IMR-90 (cell line): ENCODE data around the gene SUGCT. TPM values are rescaled to one million over a fixed set of nuclear protein-coding genes. Genes with fewer than 3 reads are reported as not detected.

Experiments used
- ATAC-seq: fragments of 200-7000 bp; cut with Tn5 transposase; 2 replicates; pipeline ENCODE4 v1.9.1; 2020; ENCODE audit warnings: low read depth, mild to moderate bottlenecking, moderate library complexity
- BruUV-seq: library from RNA; stranded (reverse); fragments of 400-500 nt; replicated peaks from 2 replicates; lab custom pipeline; 2021; lab: Mats Ljungman, UMichigan
- CTCF ChIA-PET: fragments of 300-600 bp; formaldehyde crosslinking; extraction: SDS; loops from one replicate; lab custom pipeline; 2021; ENCODE audit warnings: antibody characterized with exemption; lab: Yijun Ruan, JAX
- POLR2A ChIA-PET: fragments of 300-600 bp; sonication (Branson Sonifier 250); formaldehyde crosslinking; loops from one replicate; lab custom pipeline; 2022; ENCODE audit warnings: antibody characterized with exemption; ENCODE audit not compliant: unreplicated experiment; lab: Charles Lee
- DNase-seq: peaks from one replicate; pipeline ENCODE4 v3.0.0; 2013
- H2AFZ ChIP-seq: replicated peaks from 2 replicates; pipeline ENCODE3; 2013; ENCODE audit warnings: low read length, mild to moderate bottlenecking; ENCODE audit not compliant: poor library complexity
- H2AK5ac ChIP-seq: 2 replicates; pipeline ENCODE4 v1.6.1; 2013; ENCODE audit warnings: low read depth, low read length, inconsistent platforms
- H2AK9ac ChIP-seq: replicated peaks from 2 replicates; pipeline ENCODE3; 2013; ENCODE audit warnings: mild to moderate bottlenecking, low read depth, low read length, moderate library complexity; ENCODE audit not compliant: poor library complexity
- H2BK120ac ChIP-seq: 2 replicates; pipeline ENCODE4 v1.6.1; 2013; ENCODE audit warnings: low read depth, low read length, inconsistent platforms
- H2BK15ac ChIP-seq: 3 replicates; pipeline ENCODE4 v1.6.1; 2013; ENCODE audit warnings: low read depth, low read length, inconsistent platforms
- H2BK20ac ChIP-seq: 2 replicates; pipeline ENCODE4 v1.6.1; 2013; ENCODE audit warnings: low read depth, mild to moderate bottlenecking, inconsistent platforms, low read length, moderate library complexity
- H2BK5ac ChIP-seq: 2 replicates; pipeline ENCODE4 v1.6.1; 2013; ENCODE audit warnings: mild to moderate bottlenecking, low read depth, low read length, inconsistent platforms; ENCODE audit not compliant: poor library complexity, severe bottlenecking
- H3K14ac ChIP-seq: replicated peaks from 2 replicates; pipeline ENCODE4 v1.6.1; 2013; ENCODE audit warnings: low read depth, low read length, inconsistent platforms
- H3K18ac ChIP-seq: 2 replicates; pipeline ENCODE4 v1.6.1; 2013; ENCODE audit warnings: low read depth, low read length, control low read depth
- H3K23ac ChIP-seq: 2 replicates; pipeline ENCODE4 v1.6.1; 2013; ENCODE audit warnings: low read depth, low read length, inconsistent platforms
- H3K27ac ChIP-seq: 2 replicates; pipeline ENCODE4 v1.5.1; 2013; ENCODE audit warnings: mild to moderate bottlenecking, control low read depth, low read length; ENCODE audit not compliant: insufficient read depth
- H3K27me3 ChIP-seq: 2 replicates; pipeline ENCODE4 v1.6.1; 2013; ENCODE audit warnings: low read length; ENCODE audit not compliant: control insufficient read depth, insufficient read depth
- H3K36me3 ChIP-seq: 2 replicates; pipeline ENCODE4 v1.6.1; 2013; ENCODE audit warnings: low read length, mixed read lengths; ENCODE audit not compliant: control insufficient read depth, insufficient read depth
- H3K4ac ChIP-seq: 2 replicates; pipeline ENCODE4 v1.6.1; 2013; ENCODE audit warnings: low read depth, low read length, inconsistent platforms
- H3K4me1 ChIP-seq: 2 replicates; pipeline ENCODE4 v1.6.1; 2013; ENCODE audit warnings: low read length, mixed read lengths; ENCODE audit not compliant: control insufficient read depth, insufficient read depth
- H3K4me2 ChIP-seq: 2 replicates; pipeline ENCODE4 v1.6.1; 2013; ENCODE audit warnings: low read depth, mild to moderate bottlenecking, control low read depth, low read length, moderate library complexity
- H3K4me3 ChIP-seq: 2 replicates; pipeline ENCODE4 v1.5.1; 2013; ENCODE audit warnings: low read depth, mild to moderate bottlenecking, control low read depth, low read length, moderate library complexity; ENCODE audit not compliant: insufficient read depth
- H3K56ac ChIP-seq: 2 replicates; pipeline ENCODE4 v1.6.1; 2013; ENCODE audit warnings: low read length, inconsistent platforms; ENCODE audit not compliant: insufficient read depth; ENCODE audit errors: extremely low read depth
- H3K79me1 ChIP-seq, 2 experiments: 2 replicates each; pipeline ENCODE4 v1.6.1; 2013; ENCODE audit warnings: low read length in 2 of 2, inconsistent platforms in 1 of 2, low read depth in 1 of 2
- H3K9ac ChIP-seq: 2 replicates; pipeline ENCODE4 v1.6.1; 2013; ENCODE audit warnings: low read depth, low read length, control low read depth
- H3K9me1 ChIP-seq: 2 replicates; pipeline ENCODE4 v1.6.1; 2013; ENCODE audit warnings: low read length, inconsistent platforms; ENCODE audit not compliant: insufficient read depth
- H3K9me3 ChIP-seq: 2 replicates; pipeline ENCODE4 v1.6.1; 2013; ENCODE audit warnings: low read length; ENCODE audit not compliant: control insufficient read depth, insufficient read depth
- H4K20me1 ChIP-seq: 2 replicates; pipeline ENCODE4 v1.6.1; 2013; ENCODE audit warnings: low read length, inconsistent platforms; ENCODE audit not compliant: insufficient read depth
- H4K5ac ChIP-seq: 2 replicates; pipeline ENCODE4 v1.6.1; 2013; ENCODE audit warnings: mild to moderate bottlenecking, low read depth, low read length, control low read depth
- H4K8ac ChIP-seq, 2 experiments: 2 replicates each; pipeline ENCODE4 v1.6.1; 2013; ENCODE audit warnings: low read depth in 2 of 2, low read length in 2 of 2, control low read depth in 1 of 2, inconsistent platforms in 1 of 2
- H4K91ac ChIP-seq: 2 replicates; pipeline ENCODE4 v1.6.1; 2013; ENCODE audit warnings: low read depth, low read length, inconsistent platforms; ENCODE audit not compliant: insufficient read depth
- BHLHE40 ChIP-seq: fragments of 150-350 bp; IDR thresholded peaks from 2 replicates; pipeline ENCODE4 v1.6.1; 2016; ENCODE audit warnings: mild to moderate bottlenecking, low read depth, low read length
- CHD1 ChIP-seq: IDR thresholded peaks from 2 replicates; pipeline ENCODE4 v1.6.1; 2012; ENCODE audit warnings: low read depth, low read length, improper control_type of control experiment
- FOS ChIP-seq: fragments of 150-350 bp; IDR thresholded peaks from 2 replicates; pipeline ENCODE4 v1.6.1; 2016; ENCODE audit warnings: low read depth, low read length
- MAFK ChIP-seq: IDR thresholded peaks from 2 replicates; pipeline ENCODE4 v1.6.1; 2012; ENCODE audit warnings: low read depth, low read length, improper control_type of control experiment
- NFE2L2 ChIP-seq: fragments of 150-350 bp; IDR thresholded peaks from 2 replicates; pipeline ENCODE4 v1.6.1; 2016; ENCODE audit warnings: low read depth, mild to moderate bottlenecking, low read length
- POLR2A ChIP-seq: IDR thresholded peaks from 2 replicates; pipeline ENCODE4 v1.6.1; 2012; ENCODE audit warnings: mild to moderate bottlenecking, low read depth, low read length
- RFX5 ChIP-seq: IDR thresholded peaks from 2 replicates; pipeline ENCODE4 v1.8.0; 2012; ENCODE audit warnings: low read depth, mild to moderate bottlenecking, low read length, moderate library complexity
- SMC3 ChIP-seq: fragments of 150-350 bp; IDR thresholded peaks from 2 replicates; pipeline ENCODE4 v1.6.1; 2016; ENCODE audit warnings: low read depth, mild to moderate bottlenecking, antibody characterized with exemption, low read length, moderate library complexity
- USF2 ChIP-seq: fragments of 150-350 bp; IDR thresholded peaks from 2 replicates; pipeline ENCODE4 v1.6.1; 2017; ENCODE audit warnings: mild to moderate bottlenecking, antibody characterized with exemption, low read length, low read depth
- WGBS, 2 experiments: methylation state at CpG; one replicate each; pipeline versions ENCODE4 v1.1.5 to v1.1.7; 2013; ENCODE audit warnings: missing lambda C conversion rate in 2 of 2; ENCODE audit not compliant: insufficient read length in 1 of 2; ENCODE audit errors: extremely low coverage in 2 of 2; 5-methylcytosine and 5-hydroxymethylcytosine counted together
- dilution Hi-C: fragments of 300-500 bp; cut with HindIII; formaldehyde crosslinking; loops from one replicate; pipeline ENCODE4 v1.14.3; 2018; ENCODE audit warnings: low sequenced_read_pairs; ENCODE audit not compliant: unreplicated experiment
- in situ Hi-C: fragments of 300-500 bp; cut with MboI; formaldehyde crosslinking; loops from 3 replicates; pipeline ENCODE4 v1.14.3; 2019; ENCODE audit warnings: low sequenced_read_pairs, inconsistent platforms, mixed read lengths
- intact Hi-C: fragments of 100-400 bp; cut with micrococcal nuclease; formaldehyde crosslinking; loops from 2 replicates; pipeline ENCODE4 v1.10.0; 2022
- polyA plus RNA-seq, 3 experiments: library from polyadenylated mRNA; depleted of rRNA; stranded (reverse); fragments of >200 nt; gene quantifications; 2 replicates each; pipeline ENCODE4 v1.2.3, GENCODE V29; 2012; ENCODE audit warnings: low replicate concordance in 1 of 3
- total RNA-seq: library from RNA; depleted of rRNA; stranded (reverse); fragments of >200 nt; gene quantifications from 2 replicates; pipeline ENCODE4 v1.2.3, GENCODE V29; 2012

The SUGCT gene
- total and polyA plus RNA-seq, 2 of the 4 experiments (the other 2 are of a cell fraction) = 5.9 to 8.3 TPM

GRCh38 chr7:40560672-40561071 lies 425.9 kb downstream of the SUGCT start:
- no peaks in the 10 kb centered on the region for H3K27me3 ChIP-seq
- H3K14ac ChIP-seq = no peak overlapping the region
- H4K8ac ChIP-seq = no peak overlapping the region
- no peak overlapping the region for H2BK5ac ChIP-seq
- H3K27ac ChIP-seq = no peak overlapping the region
- WGBS, 2 experiments = no CpG with 5 or more reads among the region's 1 CpG
- H3K4me2 ChIP-seq = no peak overlapping the region
- no peaks in the 10 kb centered on the region for H3K9me3 ChIP-seq
- ATAC-seq = no peak
- BruUV-seq = no TSS peak
- H2AFZ ChIP-seq = no peak overlapping the region
- no peak overlapping the region for H4K91ac ChIP-seq
- H3K23ac ChIP-seq = no peak overlapping the region
- dilution Hi-C loops (no loop called here), in situ Hi-C loops (no loop called here), intact Hi-C loops (no loop called here)
- no peak overlapping the region for H2BK120ac ChIP-seq
- POLR2A ChIA-PET = no interaction called here
- no peaks in the 10 kb centered on the region for H3K79me1 ChIP-seq
- H3K9ac ChIP-seq = no peak overlapping the region
- CTCF ChIA-PET = no interaction called here
- no peak overlapping the region for H2BK15ac ChIP-seq
- TF ChIP-seq FOS (no peak), CHD1 (no peak), MAFK (peak; percentile 67), BHLHE40 (no peak), USF2 (no peak), RFX5 (no peak), POLR2A (no peak), NFE2L2 (no peak), SMC3 (no peak)
- no peaks in the 10 kb centered on the region for H3K36me3 ChIP-seq
- H3K4me1 ChIP-seq = no peaks in the 10 kb centered on the region
- no peaks in the 10 kb centered on the region for H3K9me1 ChIP-seq
- DNase-seq = no peak
- no peak overlapping the region for H2BK20ac ChIP-seq
- H4K5ac ChIP-seq = no peak overlapping the region
- H3K4ac ChIP-seq = no peak overlapping the region
- H3K4me3 ChIP-seq = no peak overlapping the region
- H3K18ac ChIP-seq = no peak overlapping the region
- no peak overlapping the region for H3K56ac ChIP-seq
- H2AK5ac ChIP-seq = no peak overlapping the region
- no peak overlapping the region for H2AK9ac ChIP-seq
- H4K20me1 ChIP-seq = no peaks in the 10 kb centered on the region
